Forelimb muscle (tissue), 1 donor: ENCODE measurements around the gene MT1H. TPM values are rescaled to one million over a fixed set of nuclear protein-coding genes. Genes with fewer than 3 reads are reported as not detected.

Experiments used
- DNase-seq: peaks from one replicate; pipeline ENCODE4 v3.0.0-alpha.2; 2013; ENCODE audit warnings: low read depth
- polyA plus RNA-seq: library from polyadenylated mRNA; unstranded; fragments of 120-200 nt; gene quantifications from one replicate; pipeline ENCODE4 v1.2.1, GENCODE V29; 2013; ENCODE audit not compliant: insufficient read length

Gene MT1H
- polyA plus RNA-seq, 1 donor = not detected

DNA sequence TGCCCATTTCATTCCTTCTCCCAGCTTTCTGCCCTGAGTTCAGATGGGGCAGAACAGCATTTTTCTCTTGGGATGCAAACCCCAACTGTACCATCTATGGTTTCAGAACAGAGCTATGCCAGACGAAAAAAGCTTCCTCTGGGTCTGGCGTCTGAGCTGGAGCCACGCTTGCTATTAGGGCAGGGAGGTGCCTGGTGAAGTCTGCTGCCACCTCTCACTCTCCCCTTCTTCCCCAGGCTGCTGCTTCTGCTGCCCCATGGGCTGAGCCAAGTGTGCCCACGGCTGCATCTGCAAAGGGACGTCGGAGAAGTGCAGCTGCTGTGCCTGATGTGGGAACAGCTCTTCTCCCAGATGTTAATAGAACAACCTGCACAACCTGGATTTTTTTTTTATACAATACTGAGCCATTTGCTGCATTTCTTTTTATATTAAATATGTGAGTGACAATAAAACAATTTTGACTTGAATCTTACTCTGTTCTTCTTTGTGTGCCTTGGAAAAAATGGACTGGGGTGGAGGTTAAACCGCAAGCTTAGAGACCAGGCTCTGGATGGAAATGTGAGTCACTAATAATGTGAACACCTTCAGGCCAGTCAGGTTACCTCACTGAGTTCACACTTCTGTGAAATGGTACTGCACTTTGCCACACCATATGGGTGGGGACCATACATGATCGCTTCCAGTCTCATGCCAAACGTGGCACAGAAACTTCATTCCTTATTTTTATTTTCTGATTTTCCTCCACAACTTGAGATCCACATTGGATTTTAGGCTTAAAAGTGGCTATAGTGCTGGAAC lies 32.8 kb upstream of the MT1H start:
- DNase-seq = no peak

GRCh38 chr16:56637814-56638750 lies 31.5 kb upstream of the MT1H start, which contains the start of gene MT1A:
MT1A (plus strand) TSS chr16:56638666; CDS start chr16:56638739, 73 bp downstream.
- DNase-seq = no peak

- DNase-seq = no peak
Observed at GRCh38 chr16:56639045-56639444, 30.6 kb upstream of the MT1H start.

- DNase-seq = no peak
Observed at GRCh38 chr16:56640076-56640475, 29.5 kb upstream of the MT1H start.

DNA sequence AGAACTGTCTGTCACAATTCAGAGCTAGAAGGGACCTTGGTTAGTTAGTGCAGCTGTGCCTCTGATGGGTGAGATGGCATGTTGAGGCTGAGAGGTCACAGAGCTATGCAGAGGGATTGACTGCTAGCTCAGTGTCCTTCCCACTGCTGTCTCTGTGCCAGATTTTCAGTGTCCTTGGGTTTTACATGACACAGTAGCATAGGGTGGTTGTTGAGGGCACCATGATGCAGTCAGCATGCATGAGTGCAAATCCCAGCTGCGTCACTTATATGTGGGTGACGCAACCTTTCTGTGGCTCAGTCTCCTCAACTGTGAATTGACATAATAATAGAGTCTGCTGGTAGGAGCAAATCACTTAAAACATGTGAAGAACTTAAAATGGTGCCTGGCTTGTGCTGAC lies 28.4 kb upstream of the MT1H start:
- DNase-seq = no peak

GRCh38 chr16:56643080-56643778 lies 26.4 kb upstream of the MT1H start:
- DNase-seq = no peak

DNA sequence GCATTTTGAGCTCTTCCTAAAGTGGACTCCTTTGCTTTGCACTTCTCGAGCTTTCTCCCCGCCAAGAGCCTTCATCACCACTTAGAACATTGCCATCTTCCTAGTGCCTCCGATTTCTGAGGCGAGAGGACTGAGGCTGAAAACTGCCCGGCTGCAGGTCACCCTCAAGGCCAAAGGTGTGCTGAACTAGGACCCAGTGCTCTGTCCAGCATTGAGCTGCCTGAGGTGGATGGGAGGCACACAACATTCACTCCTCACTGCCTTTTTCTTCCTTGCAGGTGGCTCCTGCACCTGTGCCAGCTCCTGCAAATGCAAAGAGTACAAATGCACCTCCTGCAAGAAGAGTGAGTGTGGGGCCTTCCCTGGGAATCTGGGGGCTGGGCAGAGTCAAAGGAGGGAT lies 25.8 kb upstream of the MT1H start:
- DNase-seq = no peak

DNA sequence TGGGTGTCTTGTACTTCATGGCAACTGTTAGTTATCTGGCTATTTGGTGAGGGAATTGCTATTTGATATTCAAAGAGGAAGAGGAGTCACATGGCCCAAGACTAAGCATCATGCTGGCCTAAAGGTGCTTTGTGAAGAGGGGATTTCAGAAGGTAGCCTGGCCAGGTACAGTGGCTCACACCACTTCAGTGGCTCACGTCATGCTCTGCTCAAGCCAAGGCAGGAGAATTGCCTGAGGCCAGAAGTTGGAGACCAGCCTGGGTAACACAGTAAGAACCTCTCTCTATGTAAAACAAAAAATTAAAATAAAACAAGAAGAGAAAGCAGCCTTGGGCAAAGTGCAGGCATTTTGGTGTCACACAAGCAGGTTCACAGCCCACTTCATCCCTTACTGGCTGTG lies 24.3 kb upstream of the MT1H start:
- DNase-seq = no peak

GRCh38 chr16:56645838-56646237 lies 23.8 kb upstream of the MT1H start:
- no peak for DNase-seq

DNA sequence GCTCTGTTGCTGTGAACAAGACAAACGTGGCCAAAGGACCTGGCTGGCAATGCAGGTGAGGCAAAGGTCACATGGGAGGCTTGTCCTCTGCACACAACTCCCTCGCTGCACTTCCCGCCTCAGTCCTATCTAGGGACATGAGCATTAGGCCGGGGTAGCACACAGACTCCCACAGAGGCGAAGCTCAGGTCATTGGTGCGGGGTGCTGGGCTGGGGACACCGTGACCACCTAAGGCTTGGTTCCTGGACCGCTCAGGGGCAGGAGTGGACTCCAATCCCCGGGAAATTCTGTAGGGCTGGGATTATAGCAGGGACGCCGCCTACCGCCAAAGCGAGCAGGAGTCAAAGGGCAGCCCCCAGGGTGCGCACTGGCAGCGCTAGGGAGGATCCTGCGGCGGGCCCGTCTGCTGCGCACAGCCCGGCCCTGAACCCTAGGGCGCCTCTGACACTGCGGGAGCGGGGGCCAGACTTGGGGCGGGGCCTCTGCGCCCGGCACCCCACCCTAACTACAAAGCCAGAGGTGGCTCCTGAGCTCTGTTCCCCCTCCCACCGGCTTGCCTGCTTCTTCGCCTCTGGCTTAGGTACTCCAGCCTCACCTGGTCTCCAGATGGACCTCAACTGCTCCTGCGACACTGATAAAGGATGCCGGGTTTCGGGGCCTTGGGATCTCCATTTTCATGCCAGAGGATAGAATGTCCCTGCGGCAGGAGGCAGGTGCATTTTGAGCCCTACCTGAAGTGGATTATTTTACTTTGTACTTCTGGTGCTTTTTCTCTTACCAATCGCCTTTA lies 21.8 kb upstream of the MT1H start:
- no peak for DNase-seq

GRCh38 chr16:56649271-56649670 lies 20.3 kb upstream of the MT1H start:
- no peak for DNase-seq

GRCh38 chr16:56649820-56650219 lies 19.8 kb upstream of the MT1H start:
- DNase-seq = no peak

DNA sequence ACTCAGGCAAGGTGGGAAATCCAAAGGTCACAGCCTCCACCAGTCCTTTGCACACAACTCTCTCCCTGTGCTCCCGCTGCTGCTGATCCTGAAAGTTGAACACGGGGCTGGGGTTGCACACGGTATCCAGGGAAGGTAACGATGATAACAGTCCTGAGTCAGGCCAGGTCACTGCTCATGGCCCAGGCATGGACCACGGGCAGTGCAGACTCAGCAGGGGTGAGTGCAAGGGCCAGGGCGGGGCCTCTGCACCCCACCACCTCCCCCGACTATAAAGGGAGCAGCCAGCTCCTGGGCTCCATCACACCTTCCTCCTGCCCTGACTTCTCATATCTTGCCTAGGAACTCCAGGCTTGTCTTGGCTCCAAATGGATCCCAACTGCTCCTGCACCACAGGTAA lies 18.0 kb upstream of the MT1H start, which contains the start of gene MT1B:
Gene MT1B (plus strand): TSS at position 301 of the 400 bp plus-strand sequence. CDS start 68 bp downstream, at position 369.
- no peak for DNase-seq

DNA sequence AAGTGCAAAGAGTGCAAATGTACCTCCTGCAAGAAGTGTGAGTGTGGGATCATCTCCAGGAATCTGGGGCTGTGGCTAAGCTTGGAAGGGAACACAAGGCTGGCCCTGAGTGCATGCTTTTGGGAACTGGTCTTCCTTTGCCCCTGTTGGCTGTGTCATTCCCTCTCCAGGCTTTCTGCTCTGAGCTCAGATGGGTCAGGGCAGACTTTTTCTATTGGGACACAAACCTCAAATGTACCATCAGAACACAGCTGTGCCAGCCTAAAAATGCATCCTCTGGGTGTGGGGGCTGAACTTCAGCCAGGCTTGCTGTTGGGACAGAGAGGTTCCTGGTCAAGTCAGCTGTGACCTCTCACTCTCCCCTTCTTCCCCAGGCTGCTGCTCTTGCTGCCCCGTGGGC lies 17.0 kb upstream of the MT1H start:
- no peak for DNase-seq

- DNase-seq = no peak
Observed at GRCh38 chr16:56653218-56653617, 16.4 kb upstream of the MT1H start.

- no peak for DNase-seq
Observed at GRCh38 chr16:56657555-56658326, 11.9 kb upstream of the MT1H start, which contains the start of gene MT1F. MT1F (plus strand) TSS chr16:56657959; CDS start chr16:56658059, 100 bp downstream.

GRCh38 chr16:56658327-56658875 lies 11.2 kb upstream of the MT1H start:
- no peak for DNase-seq

DNA sequence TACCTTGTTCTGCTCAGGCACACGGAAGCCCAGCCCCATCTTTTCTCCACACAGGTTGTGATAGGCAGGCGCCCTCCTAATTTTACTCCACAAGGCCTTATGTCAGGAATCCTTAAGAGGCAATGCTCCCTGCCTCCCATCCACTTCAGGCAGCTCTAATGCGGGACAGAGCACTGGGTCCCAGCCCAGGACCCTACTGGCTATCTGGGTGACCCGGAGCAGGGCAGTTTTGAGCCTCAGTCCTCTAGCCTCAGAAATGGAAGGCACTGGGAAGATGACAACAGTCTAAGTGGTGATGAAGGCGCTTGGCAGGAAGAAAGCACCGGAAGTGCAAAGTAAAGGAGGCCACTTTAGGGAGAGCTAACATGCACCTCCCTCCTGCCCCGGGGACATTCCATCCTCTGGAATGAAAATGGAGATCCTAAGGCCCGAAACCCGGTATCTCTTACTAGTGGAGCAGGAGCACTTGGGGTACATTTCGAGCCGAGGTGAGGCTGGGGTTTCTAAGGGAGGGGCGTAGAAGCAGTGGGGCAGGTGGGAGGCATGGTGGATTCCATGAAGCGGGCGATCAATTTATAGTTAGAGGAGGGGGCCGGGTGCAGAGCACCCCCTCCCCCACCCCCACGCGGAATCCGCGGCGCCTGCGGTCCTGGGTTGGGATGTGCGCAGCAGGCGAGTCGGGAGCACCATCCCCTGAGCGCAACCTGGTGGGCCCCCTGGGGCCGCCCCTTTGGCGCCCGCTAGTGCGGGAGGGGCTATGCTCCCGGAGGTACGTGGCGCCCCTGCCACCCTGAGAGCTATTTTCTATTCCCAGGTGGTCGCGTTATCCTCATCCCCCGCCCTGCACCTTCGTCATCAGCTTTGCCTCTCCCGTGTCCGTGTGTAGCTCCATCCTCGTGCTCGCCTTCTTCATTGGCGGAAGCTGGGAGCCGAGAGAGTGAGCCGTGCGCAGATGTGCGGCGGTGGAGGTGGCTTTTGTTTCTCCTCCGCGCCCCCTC lies 7.0 kb upstream of the MT1H start:
- DNase-seq = no peak

DNA sequence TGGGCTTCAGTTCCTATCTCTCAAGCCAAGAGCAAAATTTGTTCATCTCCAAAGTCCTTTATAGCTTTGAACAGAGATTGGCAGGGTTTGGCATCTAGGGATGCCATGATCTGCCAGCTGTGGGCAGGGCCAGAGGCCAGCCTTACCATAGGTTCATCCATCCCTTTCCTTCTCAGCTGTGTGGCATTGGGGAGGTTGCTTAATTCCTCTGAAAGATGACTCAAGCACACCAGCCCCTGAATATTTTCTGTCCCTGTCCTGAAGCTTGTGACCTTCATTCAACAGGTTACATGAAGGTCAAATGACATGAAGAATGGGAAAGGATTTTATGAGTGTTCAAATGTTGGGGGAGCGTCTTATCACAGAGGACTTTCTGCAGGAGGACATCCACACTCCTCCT lies 5.1 kb upstream of the MT1H start:
- no peak for DNase-seq
